CD8-positive, alpha-beta memory T cell (primary cell): ENCODE measurements around the gene NBPF6. TPM values are rescaled to one million over a fixed set of nuclear protein-coding genes. Genes with fewer than 3 reads are reported as not detected.
"Not testable (repeated sequence)": the region's sequence is repeated elsewhere in the genome, so short reads cannot be mapped to it uniquely, and the experiment has no call there.

Source experiments
- CTCF ChIA-PET: fragments of 350-600 bp; sonication (Branson Sonifier 250); formaldehyde crosslinking; loops from one replicate; lab custom pipeline; 2021; ENCODE audit warnings: antibody characterized with exemption; lab: Charles Lee
- POLR2A ChIA-PET: fragments of 350-600 bp; sonication (Branson Sonifier 250); formaldehyde crosslinking; loops from one replicate; lab custom pipeline; 2021; ENCODE audit warnings: antibody characterized with exemption; lab: Charles Lee
- DNase-seq, 5 donors: peaks; one replicate each; pipeline versions ENCODE4 v3.0.0 to v3.0.0-alpha.2; 2020 to 2022; ENCODE audit warnings: mixed read lengths in 1 of 5
- H3K27ac ChIP-seq: one replicate; pipeline ENCODE4 v1.7.0; 2013; ENCODE audit warnings: low read depth, mild to moderate bottlenecking, low read length, moderate library complexity
- H3K27me3 ChIP-seq: 2 replicates; pipeline ENCODE4 v1.7.0; 2013; ENCODE audit warnings: low read length, mild to moderate bottlenecking; ENCODE audit not compliant: insufficient read depth, poor library complexity, severe bottlenecking
- H3K36me3 ChIP-seq: 2 replicates; pipeline ENCODE4 v1.7.0; 2013; ENCODE audit warnings: mild to moderate bottlenecking, low read length, moderate library complexity; ENCODE audit not compliant: insufficient read depth
- H3K4me1 ChIP-seq: 2 replicates; pipeline ENCODE4 v1.7.0; 2013; ENCODE audit warnings: mild to moderate bottlenecking, low read length, moderate library complexity; ENCODE audit not compliant: insufficient read depth
- H3K4me3 ChIP-seq: 2 replicates; pipeline ENCODE4 v1.7.0; 2013; ENCODE audit warnings: mild to moderate bottlenecking, low read length
- H3K9me3 ChIP-seq: 2 replicates; pipeline ENCODE4 v1.7.0; 2013; ENCODE audit warnings: mild to moderate bottlenecking, low read length
- H3K27ac Mint-ChIP-seq, 8 donors: one replicate each; pipeline ENCODE4 v1.8.0; 2020 to 2021; ENCODE audit warnings: mixed read lengths in 8 of 8, mild to moderate bottlenecking in 6 of 8, inconsistent platforms in 3 of 8, moderate library complexity in 3 of 8
- H3K27me3 Mint-ChIP-seq, 2 donors: one replicate each; pipeline ENCODE4 v1.8.0; 2020 to 2021; ENCODE audit warnings: mixed read lengths in 2 of 2, mild to moderate bottlenecking in 1 of 2, moderate library complexity in 1 of 2
- H3K36me3 Mint-ChIP-seq, 3 donors: one replicate each; pipeline ENCODE4 v1.8.0; 2020 to 2021; ENCODE audit warnings: mixed read lengths in 3 of 3, inconsistent platforms in 1 of 3, mild to moderate bottlenecking in 1 of 3
- H3K4me1 Mint-ChIP-seq, 3 donors: one replicate each; pipeline ENCODE4 v1.8.0; 2020 to 2021; ENCODE audit warnings: mixed read lengths in 3 of 3, inconsistent platforms in 1 of 3, mild to moderate bottlenecking in 1 of 3
- H3K4me3 Mint-ChIP-seq, 7 donors: one replicate each; pipeline ENCODE4 v1.8.0; 2020 to 2021; ENCODE audit warnings: mixed read lengths in 7 of 7, mild to moderate bottlenecking in 6 of 7, moderate library complexity in 4 of 7, inconsistent platforms in 2 of 7
- H3K9me3 Mint-ChIP-seq, 5 donors: one replicate each; pipeline ENCODE4 v1.8.0; 2020 to 2022; ENCODE audit warnings: mixed read lengths in 5 of 5, mild to moderate bottlenecking in 3 of 5, moderate library complexity in 2 of 5, inconsistent platforms in 1 of 5
- polyA plus RNA-seq: library from polyadenylated mRNA; unstranded; fragments of 300-500 nt; fragmentation: Illumina TruSeq; gene quantifications from one replicate; pipeline ENCODE4 v1.2.3, GENCODE V29; 2021
- total RNA-seq, 2 experiments: library from RNA; stranded (reverse); gene quantifications; one replicate each; pipeline ENCODE4 v1.2.3, GENCODE V29; 2021

Gene NBPF6
- total and polyA plus RNA-seq, 3 experiments from 2014 or later, result not detected

GRCh38 chr1:108454521-108454920 is 4.4 kb downstream of the NBPF6 start:
- H3K27ac Mint-ChIP-seq, H3K4me3 Mint-ChIP-seq, H3K27me3 Mint-ChIP-seq, DNase-seq, CTCF ChIA-PET, H3K4me1 ChIP-seq, H3K4me3 ChIP-seq, H3K27ac ChIP-seq, H3K27me3 ChIP-seq, H3K9me3 ChIP-seq, H3K4me1 Mint-ChIP-seq, POLR2A ChIA-PET, H3K9me3 Mint-ChIP-seq, H3K36me3 ChIP-seq, H3K36me3 Mint-ChIP-seq: not testable (repeated sequence)

GRCh38 chr1:108458661-108459060 is 8.5 kb downstream of the NBPF6 start:
- H3K27ac ChIP-seq, DNase-seq, H3K4me1 ChIP-seq, H3K27ac Mint-ChIP-seq, CTCF ChIA-PET, H3K27me3 ChIP-seq, H3K36me3 ChIP-seq, H3K4me3 Mint-ChIP-seq, H3K4me3 ChIP-seq, POLR2A ChIA-PET, H3K4me1 Mint-ChIP-seq, H3K36me3 Mint-ChIP-seq, H3K9me3 Mint-ChIP-seq, H3K27me3 Mint-ChIP-seq, H3K9me3 ChIP-seq: not testable (repeated sequence)

- H3K4me3 ChIP-seq, H3K27me3 Mint-ChIP-seq, CTCF ChIA-PET, H3K27me3 ChIP-seq, H3K27ac ChIP-seq, H3K4me1 Mint-ChIP-seq, POLR2A ChIA-PET, H3K36me3 ChIP-seq, H3K9me3 Mint-ChIP-seq, DNase-seq, H3K9me3 ChIP-seq, H3K36me3 Mint-ChIP-seq, H3K4me1 ChIP-seq, H3K4me3 Mint-ChIP-seq, H3K27ac Mint-ChIP-seq: not testable (repeated sequence)
These were observed 11.6 kb downstream of the NBPF6 start for GRCh38 chr1:108461758-108462157.

GRCh38 chr1:108463962-108464361 is 13.8 kb downstream of the NBPF6 start:
- H3K27ac ChIP-seq, POLR2A ChIA-PET, H3K4me3 Mint-ChIP-seq, H3K27ac Mint-ChIP-seq, DNase-seq, H3K4me3 ChIP-seq, H3K36me3 ChIP-seq, H3K4me1 ChIP-seq, H3K27me3 ChIP-seq, H3K4me1 Mint-ChIP-seq, CTCF ChIA-PET, H3K9me3 Mint-ChIP-seq, H3K27me3 Mint-ChIP-seq, H3K36me3 Mint-ChIP-seq, H3K9me3 ChIP-seq: not testable (repeated sequence)

- POLR2A ChIA-PET, H3K4me3 ChIP-seq, H3K9me3 Mint-ChIP-seq, DNase-seq, H3K27me3 ChIP-seq, H3K9me3 ChIP-seq, H3K4me1 Mint-ChIP-seq, H3K4me3 Mint-ChIP-seq, CTCF ChIA-PET, H3K27ac ChIP-seq, H3K36me3 ChIP-seq, H3K4me1 ChIP-seq, H3K27me3 Mint-ChIP-seq, H3K27ac Mint-ChIP-seq, H3K36me3 Mint-ChIP-seq: not testable (repeated sequence)
These were observed 16.0 kb downstream of the NBPF6 start for GRCh38 chr1:108466166-108466565.

GRCh38 chr1:108467155-108467554 is 17.0 kb downstream of the NBPF6 start:
- H3K36me3 ChIP-seq, H3K27ac Mint-ChIP-seq, H3K4me3 Mint-ChIP-seq, H3K36me3 Mint-ChIP-seq, H3K27ac ChIP-seq, CTCF ChIA-PET, H3K4me3 ChIP-seq, H3K27me3 Mint-ChIP-seq, H3K4me1 Mint-ChIP-seq, H3K4me1 ChIP-seq, H3K9me3 ChIP-seq, H3K9me3 Mint-ChIP-seq, DNase-seq, POLR2A ChIA-PET, H3K27me3 ChIP-seq: not testable (repeated sequence)

- H3K4me3 Mint-ChIP-seq, H3K27ac Mint-ChIP-seq, H3K36me3 Mint-ChIP-seq, H3K4me3 ChIP-seq, CTCF ChIA-PET, H3K36me3 ChIP-seq, H3K9me3 ChIP-seq, H3K9me3 Mint-ChIP-seq, POLR2A ChIA-PET, H3K27me3 ChIP-seq, H3K4me1 Mint-ChIP-seq, H3K4me1 ChIP-seq, H3K27ac ChIP-seq, DNase-seq: not testable (repeated sequence)
- peaks cover 9 to 25% of the 10 kb centered on the region in 2 donors for H3K27me3 Mint-ChIP-seq
These were observed 20.6 kb downstream of the NBPF6 start for GRCh38 chr1:108470750-108471149.

GRCh38 chr1:108474516-108474915 is 24.4 kb downstream of the NBPF6 start:
- H3K9me3 Mint-ChIP-seq, result peaks cover 10 to 21% (median 19%) of the 10 kb centered on the region in 5 donors
- H3K4me3 Mint-ChIP-seq, H3K4me3 ChIP-seq, H3K36me3 ChIP-seq, H3K27ac ChIP-seq, H3K27me3 ChIP-seq, POLR2A ChIA-PET, CTCF ChIA-PET, H3K27ac Mint-ChIP-seq, H3K4me1 ChIP-seq, DNase-seq, H3K4me1 Mint-ChIP-seq, H3K9me3 ChIP-seq: not testable (repeated sequence)
- H3K27me3 Mint-ChIP-seq, result peaks cover 12 to 25% of the 10 kb centered on the region in 2 donors
- peaks cover 0 to 17% (median 2%) of the 10 kb centered on the region in 3 donors for H3K36me3 Mint-ChIP-seq

- H3K4me1 Mint-ChIP-seq, result no peaks in the 10 kb centered on the region
- peaks cover 2 to 35% (median 2%) of the 10 kb centered on the region in 3 donors for H3K36me3 Mint-ChIP-seq
- no peak overlapping the region for H3K27ac Mint-ChIP-seq
- H3K4me3 ChIP-seq, result no peak overlapping the region
- no peak overlapping the region for H3K27ac ChIP-seq
- ChIA-PET POLR2A (no interaction called here), CTCF (no interaction called here)
- no peaks in the 10 kb centered on the region for H3K27me3 ChIP-seq
- no peaks in the 10 kb centered on the region for H3K9me3 ChIP-seq
- DNase-seq, result no peak
- H3K9me3 Mint-ChIP-seq, result peaks cover 16 to 36% (median 29%) of the 10 kb centered on the region in 5 donors
- H3K4me3 Mint-ChIP-seq, result no peak overlapping the region
- H3K27me3 Mint-ChIP-seq, result peaks cover 27 to 32% of the 10 kb centered on the region in 2 donors
- no peaks in the 10 kb centered on the region for H3K36me3 ChIP-seq
- no peaks in the 10 kb centered on the region for H3K4me1 ChIP-seq
These were observed 28.4 kb downstream of the NBPF6 start for GRCh38 chr1:108478429-108479015.
